ENCODE results near the gene GPR146.
"Not testable (repeated sequence)": the region's sequence is repeated elsewhere in the genome, so short reads cannot be mapped to it uniquely, and the experiment has no call there.

The GPR146 gene

GRCh38 chr7:1033546-1034145, 10.7 kb upstream of the GPR146 start:
- H3K9me3 ChIP-seq (ENCODE audit: low read length): peaks cover 15% of the 10 kb centered on the region
- no peak overlapping the region for H2AFZ ChIP-seq (ENCODE audit: low read depth, low read length)
- no peaks in the 10 kb centered on the region for H3K27me3 ChIP-seq (ENCODE audit: insufficient read depth, low read length)
- peaks cover 8% of the 10 kb centered on the region for H3K4me1 ChIP-seq (ENCODE audit: insufficient read depth, low read length)
- H3K36me3 ChIP-seq (ENCODE audit: insufficient read depth, low read length): no peaks in the 10 kb centered on the region
- no peak overlapping the region for H3K4me3 ChIP-seq (ENCODE audit: low read length)

DNA sequence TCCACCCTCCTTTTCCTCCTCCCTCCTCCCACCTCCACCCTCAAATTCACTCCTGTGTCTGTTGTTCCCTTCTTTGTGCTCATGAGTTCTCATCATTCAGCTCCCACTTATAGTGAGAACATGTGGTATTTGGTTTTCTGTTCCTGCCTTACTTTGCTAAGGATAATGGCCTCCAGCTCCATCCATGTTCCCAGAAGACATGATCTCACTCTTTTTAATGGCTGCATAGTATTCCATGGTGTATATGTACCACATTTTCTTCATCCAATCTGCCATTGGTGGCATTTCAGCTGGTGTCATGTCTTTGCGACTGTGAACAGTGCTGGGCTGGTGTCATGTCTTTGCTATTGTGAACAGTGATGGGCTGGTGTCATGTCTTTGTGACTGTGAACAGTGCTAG, 9.6 kb upstream of the GPR146 start:
- H2AFZ ChIP-seq (ENCODE audit: low read depth, low read length); H3K4me3 ChIP-seq (ENCODE audit: low read length); H3K36me3 ChIP-seq (ENCODE audit: insufficient read depth, low read length); H3K27me3 ChIP-seq (ENCODE audit: insufficient read depth, low read length); H3K4me1 ChIP-seq (ENCODE audit: insufficient read depth, low read length): not testable (repeated sequence)
- H3K9me3 ChIP-seq (ENCODE audit: low read length): peaks cover 15% of the 10 kb centered on the region

DNA sequence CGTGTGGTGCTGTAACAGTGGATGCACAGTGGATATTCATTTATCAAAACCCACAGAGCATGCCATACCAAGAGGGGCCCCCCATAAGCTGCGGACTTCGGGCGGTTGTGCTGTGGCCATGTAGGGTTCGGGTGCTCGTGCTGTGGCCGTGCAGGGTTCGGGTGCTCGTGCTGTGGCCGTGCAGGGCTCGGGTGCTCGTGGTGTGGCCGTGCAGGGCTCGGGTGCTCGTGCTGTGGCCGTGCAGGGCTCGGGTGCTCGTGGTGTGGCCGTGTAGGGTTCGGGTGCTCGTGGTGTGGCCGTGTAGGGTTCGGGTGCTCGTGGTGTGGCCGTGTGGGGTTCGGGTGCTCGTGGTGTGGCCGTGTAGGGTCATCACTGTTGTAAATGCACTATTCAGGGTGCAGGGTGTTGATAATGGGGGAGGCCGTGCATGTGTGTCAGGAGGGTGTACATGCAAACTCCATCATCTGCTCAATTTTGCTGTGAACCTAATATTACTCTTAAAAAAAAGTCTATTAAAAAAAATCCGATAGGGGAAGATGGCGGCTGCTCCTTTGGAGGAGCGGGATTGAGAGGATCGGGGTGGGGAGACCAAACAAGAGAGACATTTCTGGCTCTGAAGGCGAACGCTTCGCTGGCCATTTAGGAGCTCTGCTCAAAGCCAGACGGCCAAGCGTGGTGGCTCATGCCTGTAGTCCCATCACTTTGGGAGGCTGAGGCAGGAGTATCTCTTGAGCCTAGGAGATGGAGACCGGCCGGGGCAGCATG, 8.0 kb upstream of the GPR146 start:
- not testable (repeated sequence) for H2AFZ ChIP-seq (ENCODE audit: low read depth, low read length); H3K27me3 ChIP-seq (ENCODE audit: insufficient read depth, low read length); H3K4me3 ChIP-seq (ENCODE audit: low read length)

GRCh38 chr7:1040233-1040632, 4.1 kb upstream of the GPR146 start:
- H3K36me3 ChIP-seq (ENCODE audit: insufficient read depth, low read length); H3K9me3 ChIP-seq (ENCODE audit: low read length); H3K27me3 ChIP-seq (ENCODE audit: insufficient read depth, low read length); H3K4me3 ChIP-seq (ENCODE audit: low read length); H2AFZ ChIP-seq (ENCODE audit: low read depth, low read length): not testable (repeated sequence)
- H3K4me1 ChIP-seq (ENCODE audit: insufficient read depth, low read length): peaks cover 29% of the 10 kb centered on the region

More for the DNA sequence above, 8.0 kb upstream of the GPR146 start:
- H3K4me1 ChIP-seq (ENCODE audit: insufficient read depth, low read length); H3K36me3 ChIP-seq (ENCODE audit: insufficient read depth, low read length): not testable (repeated sequence)
- peaks cover 15% of the 10 kb centered on the region for H3K9me3 ChIP-seq (ENCODE audit: low read length)

GRCh38 chr7:1040790-1041189, 3.6 kb upstream of the GPR146 start:
- Histone ChIP-seq H3K36me3 (ENCODE audit: insufficient read depth, low read length) (no peaks in the 10 kb centered on the region), H3K9me3 (ENCODE audit: low read length) (peaks cover 3% of the 10 kb centered on the region), H3K27me3 (ENCODE audit: insufficient read depth, low read length) (no peaks in the 10 kb centered on the region), H3K4me1 (ENCODE audit: insufficient read depth, low read length) (peaks cover 34% of the 10 kb centered on the region), H3K4me3 (ENCODE audit: low read length) (no peak overlapping the region), H2AFZ (ENCODE audit: low read depth, low read length) (no peak overlapping the region)

GRCh38 chr7:1041551-1042491, 2.5 kb upstream of the GPR146 start:
- Histone ChIP-seq H3K36me3 (ENCODE audit: insufficient read depth, low read length) (no peaks in the 10 kb centered on the region), H2AFZ (ENCODE audit: low read depth, low read length) (no peak overlapping the region), H3K27me3 (ENCODE audit: insufficient read depth, low read length) (no peaks in the 10 kb centered on the region), H3K4me1 (ENCODE audit: insufficient read depth, low read length) (peaks cover 34% of the 10 kb centered on the region), H3K4me3 (ENCODE audit: low read length) (no peak overlapping the region), H3K9me3 (ENCODE audit: low read length) (no peaks in the 10 kb centered on the region)

GRCh38 chr7:1042492-1042833, 1.9 kb upstream of the GPR146 start:
- Histone ChIP-seq H2AFZ (ENCODE audit: low read depth, low read length) (no peak overlapping the region), H3K36me3 (ENCODE audit: insufficient read depth, low read length) (no peaks in the 10 kb centered on the region), H3K4me1 (ENCODE audit: insufficient read depth, low read length) (peaks cover 34% of the 10 kb centered on the region), H3K27me3 (ENCODE audit: insufficient read depth, low read length) (no peaks in the 10 kb centered on the region), H3K9me3 (ENCODE audit: low read length) (no peaks in the 10 kb centered on the region), H3K4me3 (ENCODE audit: low read length) (no peak overlapping the region)

- Histone ChIP-seq H3K4me1 (ENCODE audit: insufficient read depth, low read length) (peaks cover 38% of the 10 kb centered on the region), H3K4me3 (ENCODE audit: low read length) (peak overlapping the region; percentile 42), H2AFZ (ENCODE audit: low read depth, low read length) (no peak overlapping the region), H3K9me3 (ENCODE audit: low read length) (no peaks in the 10 kb centered on the region), H3K27me3 (ENCODE audit: insufficient read depth, low read length) (no peaks in the 10 kb centered on the region), H3K36me3 (ENCODE audit: insufficient read depth, low read length) (no peaks in the 10 kb centered on the region)
These were observed 676 bp upstream of the GPR146 start for GRCh38 chr7:1043552-1044188.

GRCh38 chr7:1045069-1046063, 1.0 kb downstream of the GPR146 start:
- peak overlapping the region; percentile 57 for H3K4me3 ChIP-seq (ENCODE audit: low read length)
- H2AFZ ChIP-seq (ENCODE audit: low read depth, low read length): no peak overlapping the region
- H3K4me1 ChIP-seq (ENCODE audit: insufficient read depth, low read length): peaks cover 42% of the 10 kb centered on the region
- no peaks in the 10 kb centered on the region for H3K27me3 ChIP-seq (ENCODE audit: insufficient read depth, low read length)
- no peaks in the 10 kb centered on the region for H3K9me3 ChIP-seq (ENCODE audit: low read length)
- H3K36me3 ChIP-seq (ENCODE audit: insufficient read depth, low read length): no peaks in the 10 kb centered on the region

DNA sequence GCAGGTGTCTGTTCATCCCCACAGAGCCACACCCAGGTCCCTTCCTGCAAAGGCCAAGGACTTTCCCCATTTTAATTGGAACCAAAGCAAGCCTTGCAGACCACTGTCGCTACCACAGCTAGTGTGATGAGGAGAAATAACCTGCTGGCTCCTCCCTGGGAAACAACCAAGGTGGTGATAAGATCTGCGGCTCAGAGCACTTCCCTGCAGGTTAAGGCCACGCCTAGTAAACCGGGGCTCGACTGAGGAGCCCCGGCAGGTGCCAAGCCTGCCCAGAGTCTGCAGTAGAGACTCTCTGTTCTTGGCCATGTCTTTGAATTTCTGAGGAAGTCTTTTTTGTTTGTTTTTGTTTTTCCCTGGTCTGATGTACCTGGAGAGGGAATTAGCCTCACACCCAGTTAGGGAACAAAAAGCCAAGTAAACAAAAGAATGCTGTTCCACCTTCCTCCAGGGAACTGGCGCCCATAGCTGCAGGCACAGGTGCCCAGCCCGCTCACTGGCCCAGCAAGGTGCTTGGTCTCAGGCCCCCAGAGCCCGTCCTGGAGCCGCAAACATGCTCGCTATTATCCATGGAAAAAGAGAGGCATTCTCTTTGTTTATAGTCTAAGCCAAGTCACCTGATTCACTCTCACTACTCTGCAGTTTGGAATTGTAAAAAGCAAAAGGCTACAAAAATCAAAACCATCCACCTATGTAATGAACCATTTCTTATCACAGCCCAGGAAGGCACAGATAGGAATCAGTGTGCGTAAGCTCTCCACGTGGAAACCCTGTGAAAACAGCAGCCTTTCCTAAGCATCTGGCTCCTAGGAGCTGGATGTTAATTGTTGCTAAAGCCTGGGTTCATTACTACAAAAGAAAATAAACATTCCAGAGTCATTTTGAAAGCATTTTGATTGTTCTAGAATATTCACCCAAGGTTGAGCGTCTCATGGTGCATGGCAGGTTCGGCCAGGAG, 2.7 kb downstream of the GPR146 start:
- H3K36me3 ChIP-seq (ENCODE audit: insufficient read depth, low read length): no peaks in the 10 kb centered on the region
- H2AFZ ChIP-seq (ENCODE audit: low read depth, low read length): no peak overlapping the region
- H3K4me1 ChIP-seq (ENCODE audit: insufficient read depth, low read length): peaks cover 30% of the 10 kb centered on the region

GRCh38 chr7:1049006-1049741, 4.8 kb downstream of the GPR146 start:
- Histone ChIP-seq H3K27me3 (ENCODE audit: insufficient read depth, low read length) (no peaks in the 10 kb centered on the region), H3K36me3 (ENCODE audit: insufficient read depth, low read length) (no peaks in the 10 kb centered on the region), H3K4me1 (ENCODE audit: insufficient read depth, low read length) (peaks cover 22% of the 10 kb centered on the region), H3K4me3 (ENCODE audit: low read length) (no peak overlapping the region), H2AFZ (ENCODE audit: low read depth, low read length) (no peak overlapping the region), H3K9me3 (ENCODE audit: low read length) (no peaks in the 10 kb centered on the region)

More for the DNA sequence above, 2.7 kb downstream of the GPR146 start:
- H3K4me3 ChIP-seq (ENCODE audit: low read length): no peak overlapping the region
- H3K27me3 ChIP-seq (ENCODE audit: insufficient read depth, low read length): no peaks in the 10 kb centered on the region
- H3K9me3 ChIP-seq (ENCODE audit: low read length): no peaks in the 10 kb centered on the region
